Epidermal melanocyte (primary cell): ENCODE data around the gene SOCS7.

Experiments
- DNase-seq: peaks from one replicate; pipeline ENCODE4 v3.0.0; 2011; ENCODE audit warnings: low spot score; ENCODE audit not compliant: insufficient read length

SOCS7 gene

GRCh38 chr17:38418693-38419507, 67.3 kb downstream of the SOCS7 start:
- DNase-seq = no peak

DNA sequence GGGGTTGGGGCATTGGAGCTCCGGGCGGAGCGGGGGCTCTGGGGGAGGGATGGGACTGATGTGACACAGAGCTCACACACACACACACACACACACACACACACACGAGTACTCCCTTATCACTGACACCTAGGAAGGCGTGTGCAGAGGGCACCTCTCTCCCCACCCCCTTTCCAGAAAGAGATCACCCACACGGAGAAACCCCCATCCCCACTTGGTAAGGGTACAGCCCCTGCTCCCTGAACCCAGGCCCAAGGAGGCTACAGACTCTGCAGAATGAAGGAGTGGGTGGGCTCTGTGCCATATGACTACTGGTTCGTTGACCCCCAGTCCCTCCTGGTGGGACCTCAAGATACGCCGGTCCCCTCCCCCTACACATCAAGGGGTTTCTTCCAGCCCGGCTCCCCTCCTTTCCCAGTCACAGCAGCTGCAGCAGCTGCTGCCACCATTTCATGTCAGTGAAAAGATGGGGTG, 67.9 kb downstream of the SOCS7 start:
- no peak for DNase-seq

- DNase-seq = peak; percentile 2
These were observed 68.9 kb downstream of the SOCS7 start for GRCh38 chr17:38420518-38420917.

- peak; percentile 41 for DNase-seq
These were observed 69.7 kb downstream of the SOCS7 start for GRCh38 chr17:38421171-38421841.

DNA sequence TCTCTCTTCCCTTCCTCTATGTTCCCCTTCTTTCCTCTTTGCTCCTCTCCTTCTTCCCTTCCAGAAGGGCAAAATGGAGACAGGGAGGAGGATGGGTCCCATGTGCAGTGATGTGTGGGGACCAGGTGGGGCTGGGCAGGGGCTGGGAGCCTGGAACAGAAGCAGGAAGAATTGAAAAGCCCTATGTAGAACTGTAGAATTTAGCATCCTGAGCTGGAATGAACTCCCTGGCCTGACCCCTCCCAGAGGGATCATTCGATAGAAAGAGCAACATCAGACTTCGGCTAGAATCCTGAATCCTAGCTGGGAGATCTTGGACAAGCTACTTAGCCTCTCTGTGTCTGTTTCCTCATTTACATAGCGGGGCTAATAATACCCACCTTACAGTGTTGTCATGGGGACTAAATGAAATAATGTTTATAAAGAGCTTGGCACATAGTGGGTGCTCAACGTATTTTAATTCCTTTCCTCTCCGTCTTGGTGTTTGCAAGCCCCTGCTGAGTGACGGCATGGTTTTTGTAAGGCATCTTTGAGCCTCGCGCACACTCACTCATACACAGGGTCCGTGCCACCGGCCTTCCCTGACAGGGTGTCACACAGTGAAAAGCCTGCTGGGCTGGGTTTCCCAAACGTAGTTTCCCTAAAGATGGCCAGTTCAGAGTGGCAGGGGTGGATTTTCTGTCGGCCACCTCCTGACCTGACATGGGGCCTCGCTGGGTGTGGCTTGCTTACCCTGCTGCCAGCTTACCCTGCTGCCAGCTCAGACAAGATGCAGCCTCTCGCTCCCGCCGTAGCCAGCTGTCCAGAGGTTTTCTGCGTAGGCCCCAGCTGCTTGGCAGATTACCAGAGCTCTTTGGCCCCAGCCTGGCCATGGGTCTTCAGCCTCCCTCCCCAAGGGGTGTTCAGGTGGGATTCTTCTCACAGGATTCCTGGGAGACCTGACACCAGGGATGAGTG, 70.5 kb downstream of the SOCS7 start:
- DNase-seq = peak; percentile 6

- peak; percentile 3 for DNase-seq
These were observed 72.8 kb downstream of the SOCS7 start for GRCh38 chr17:38424297-38424972.

DNA sequence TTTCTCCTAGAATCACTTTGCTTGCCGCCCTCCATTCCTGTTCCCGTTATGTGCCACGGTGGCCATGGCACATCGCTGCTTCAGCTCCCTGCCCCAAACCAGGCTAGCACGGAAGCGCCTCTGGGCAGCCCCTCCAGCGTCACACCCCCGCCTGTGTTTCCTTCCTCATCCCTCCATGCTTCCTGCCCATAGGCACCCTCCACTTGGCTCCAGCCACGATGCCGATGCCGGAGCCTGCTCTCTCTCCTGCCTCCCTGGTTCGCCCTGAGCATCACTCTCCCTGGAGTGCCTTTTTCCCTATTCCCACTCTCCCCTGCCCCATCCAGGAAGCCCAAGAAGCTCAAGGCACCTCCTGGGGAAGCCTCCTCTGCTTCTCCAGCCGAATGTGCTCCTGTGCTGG, 73.4 kb downstream of the SOCS7 start:
- DNase-seq = no peak

- DNase-seq = peak; percentile 1
These were observed 74.1 kb downstream of the SOCS7 start for GRCh38 chr17:38425744-38426143.

DNA sequence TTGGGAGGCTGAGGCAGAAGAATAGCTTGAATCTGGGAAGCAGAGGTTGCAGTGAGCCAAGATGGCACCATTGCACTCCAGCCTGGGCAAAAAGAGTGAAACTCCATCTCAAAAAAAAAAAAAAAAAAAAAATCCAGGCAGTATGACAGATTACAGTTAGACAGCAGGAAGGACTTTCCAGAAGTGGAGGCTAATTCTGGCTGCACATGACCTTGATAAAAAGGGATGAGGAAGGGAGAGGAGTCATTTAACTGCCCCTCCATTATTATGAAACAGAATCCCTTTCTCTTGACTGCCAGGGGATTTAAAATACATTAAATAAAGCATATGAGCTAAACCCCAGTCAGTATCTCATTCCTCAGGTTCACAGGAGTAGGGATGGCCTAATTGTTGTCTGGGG, 74.8 kb downstream of the SOCS7 start:
- peak; percentile 8 for DNase-seq

DNA sequence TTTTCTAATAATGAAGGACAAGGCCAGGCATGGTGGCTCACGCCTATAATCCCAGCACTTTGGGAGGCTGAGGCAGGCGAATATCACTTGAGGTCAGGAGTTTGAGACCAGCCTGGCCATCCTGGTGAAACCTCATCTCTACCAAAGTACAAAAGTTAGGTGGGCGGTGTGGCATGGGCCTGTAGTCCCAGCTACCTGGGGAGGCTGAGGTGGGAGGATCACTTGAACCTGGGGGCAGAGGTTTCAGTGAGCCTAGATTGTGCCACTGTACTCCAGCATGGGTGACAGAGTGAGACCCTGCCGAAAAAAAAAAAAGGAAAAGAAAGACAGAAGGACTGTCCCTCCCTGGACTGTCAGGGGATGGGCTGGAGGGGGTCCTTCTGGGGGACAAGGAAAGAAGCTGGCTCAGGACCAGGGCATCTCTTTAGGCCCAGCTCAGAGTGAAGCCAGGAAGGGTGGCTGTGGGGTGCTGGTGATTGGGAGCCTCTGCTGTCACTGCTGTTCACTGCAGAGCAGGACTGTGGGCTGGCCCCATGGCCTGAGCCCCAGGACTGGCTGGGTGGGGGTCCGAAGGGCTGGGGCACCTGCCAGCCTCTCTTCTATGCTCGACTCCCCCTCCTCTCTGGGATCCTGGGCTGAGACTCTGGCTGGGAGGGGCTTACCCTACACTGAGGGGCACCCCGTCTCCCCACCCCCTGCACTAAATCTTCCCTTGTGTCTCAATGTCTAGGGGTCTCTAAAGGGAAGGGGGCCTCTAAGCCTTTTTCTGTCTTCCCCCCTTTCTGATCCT, 75.7 kb downstream of the SOCS7 start:
- peak; percentile 1 for DNase-seq

- DNase-seq = peak; percentile 56
These were observed 76.5 kb downstream of the SOCS7 start, which contains the start of gene ARHGAP23 for GRCh38 chr17:38428112-38428642. Gene ARHGAP23, plus strand, starts transcription at chr17:38428464. Its CDS starts 22 bp downstream, at chr17:38428486.

GRCh38 chr17:38428643-38429371, 77.2 kb downstream of the SOCS7 start:
- DNase-seq = peak; percentile 55

DNA sequence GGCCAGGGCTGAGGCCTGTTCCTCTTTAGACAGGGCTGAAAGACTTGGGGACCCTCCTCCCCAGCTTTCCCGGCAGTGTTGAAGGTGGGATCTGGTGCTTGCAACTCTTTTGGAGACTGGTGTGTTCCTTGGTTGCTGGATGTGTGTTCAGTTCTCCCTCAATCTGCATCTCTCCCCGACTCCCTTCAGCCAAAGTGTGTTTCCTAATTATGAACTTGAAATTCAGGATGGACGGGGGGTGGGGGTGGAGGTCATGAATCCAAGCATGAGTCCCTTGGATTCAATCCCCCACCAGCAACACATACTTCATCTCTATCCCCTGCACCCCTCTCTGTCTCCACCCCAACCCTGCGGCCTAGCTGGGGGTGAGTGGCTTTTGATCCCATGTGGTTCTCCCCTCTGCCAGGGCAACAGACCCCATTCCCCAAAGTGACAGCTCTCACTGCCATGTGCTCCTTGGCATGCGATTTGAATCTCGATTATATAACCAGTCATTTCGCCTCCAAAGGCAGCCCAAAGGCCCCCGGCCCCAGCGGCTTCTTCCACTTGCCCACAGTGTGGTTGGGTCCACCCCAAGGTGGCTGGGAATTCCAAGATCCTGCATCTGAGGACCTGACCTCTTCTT, 77.9 kb downstream of the SOCS7 start:
- peak; percentile 20 for DNase-seq

GRCh38 chr17:38430316-38430715, 78.7 kb downstream of the SOCS7 start:
- peak; percentile 30 for DNase-seq

DNA sequence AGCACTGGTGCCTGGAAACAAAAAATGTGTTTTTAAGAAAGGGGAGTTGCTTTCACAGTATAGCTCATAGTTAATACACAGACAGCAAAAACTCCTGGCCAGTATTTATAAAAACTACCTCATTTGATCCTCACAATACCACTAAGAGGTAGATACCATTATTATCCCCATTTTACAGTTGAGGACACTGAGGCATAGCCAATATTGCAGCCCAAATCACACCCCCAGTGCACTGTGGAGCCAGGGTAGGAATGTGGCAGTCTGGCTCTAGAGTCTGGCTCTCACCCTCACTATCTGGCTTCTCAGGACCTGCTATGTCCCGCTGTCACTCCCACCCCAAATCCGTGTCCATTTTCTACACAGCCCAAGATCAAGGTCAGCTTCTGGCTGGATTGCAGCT, 79.2 kb downstream of the SOCS7 start:
- peak; percentile 1 for DNase-seq

- DNase-seq = peak; percentile 3
These were observed 79.9 kb downstream of the SOCS7 start for GRCh38 chr17:38431346-38432145.

DNA sequence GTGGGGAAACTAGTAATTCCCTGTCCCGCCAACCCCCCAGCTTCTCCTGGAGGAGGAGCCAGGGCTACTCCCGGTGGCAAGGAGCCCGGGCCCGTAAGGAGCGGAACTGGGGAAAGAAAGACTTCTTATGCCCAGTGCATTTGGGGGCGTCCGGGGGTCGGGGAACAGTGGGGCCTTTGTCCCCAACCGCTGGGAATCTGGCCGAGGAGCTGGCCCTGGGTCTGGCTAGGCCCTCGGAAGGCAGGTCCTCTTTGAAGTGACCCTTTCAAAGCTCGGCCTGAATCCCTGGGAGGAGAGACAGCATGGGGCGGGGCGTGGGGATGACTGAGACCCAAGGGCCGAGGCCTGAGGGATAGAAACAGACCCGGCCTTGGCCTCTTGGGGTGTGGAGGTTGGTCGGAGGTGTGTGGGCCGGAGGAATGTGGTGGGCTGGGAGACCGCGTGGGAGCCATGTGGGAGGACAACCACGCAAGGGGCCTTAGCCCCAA, 82.6 kb downstream of the SOCS7 start:
- no peak for DNase-seq

GRCh38 chr17:38435795-38436194, 84.2 kb downstream of the SOCS7 start:
- no peak for DNase-seq
